Glomerular visceral epithelial cell (primary cell): ENCODE data around the gene SERPIND1.

ENCODE experiments used
- DNase-seq: peaks from one replicate; pipeline ENCODE4 v3.0.0-alpha.2; 2016; ENCODE audit errors: extremely low spot score

Gene SERPIND1

DNA sequence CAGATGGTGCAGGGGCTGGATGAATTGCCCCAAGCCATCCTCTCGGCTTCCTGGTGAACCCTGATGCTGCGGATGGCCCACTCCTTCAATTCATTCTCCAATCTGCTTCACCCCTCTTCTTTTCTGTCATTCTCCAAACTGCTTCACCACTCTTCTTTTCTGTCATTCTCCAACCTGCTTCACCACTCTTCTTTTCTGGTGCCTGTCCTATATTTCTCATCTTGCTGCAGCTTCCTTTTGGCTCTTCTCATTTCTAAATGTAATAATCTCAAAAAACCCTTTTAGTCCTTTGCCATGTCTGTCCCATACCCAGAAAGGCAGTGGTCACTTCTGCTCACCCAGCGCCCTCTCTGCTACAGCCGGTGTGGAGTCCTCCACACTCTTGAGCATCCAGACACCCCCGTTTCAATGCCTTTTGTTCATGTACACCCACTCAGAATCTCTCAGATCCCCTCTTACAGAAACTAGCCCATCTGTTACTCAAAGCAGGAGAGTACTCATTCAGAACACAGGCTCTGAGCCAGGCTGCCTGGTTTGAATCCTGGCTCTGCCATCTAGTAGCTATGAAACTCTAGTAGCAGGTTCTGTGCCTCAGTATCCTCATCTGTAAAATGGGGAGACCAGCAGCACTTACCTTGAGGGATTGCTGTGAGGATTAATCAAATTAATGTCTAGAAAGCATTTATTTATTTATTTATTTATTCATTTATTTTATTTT is 14.9 kb downstream of the SERPIND1 start:
- no peak for DNase-seq

DNA sequence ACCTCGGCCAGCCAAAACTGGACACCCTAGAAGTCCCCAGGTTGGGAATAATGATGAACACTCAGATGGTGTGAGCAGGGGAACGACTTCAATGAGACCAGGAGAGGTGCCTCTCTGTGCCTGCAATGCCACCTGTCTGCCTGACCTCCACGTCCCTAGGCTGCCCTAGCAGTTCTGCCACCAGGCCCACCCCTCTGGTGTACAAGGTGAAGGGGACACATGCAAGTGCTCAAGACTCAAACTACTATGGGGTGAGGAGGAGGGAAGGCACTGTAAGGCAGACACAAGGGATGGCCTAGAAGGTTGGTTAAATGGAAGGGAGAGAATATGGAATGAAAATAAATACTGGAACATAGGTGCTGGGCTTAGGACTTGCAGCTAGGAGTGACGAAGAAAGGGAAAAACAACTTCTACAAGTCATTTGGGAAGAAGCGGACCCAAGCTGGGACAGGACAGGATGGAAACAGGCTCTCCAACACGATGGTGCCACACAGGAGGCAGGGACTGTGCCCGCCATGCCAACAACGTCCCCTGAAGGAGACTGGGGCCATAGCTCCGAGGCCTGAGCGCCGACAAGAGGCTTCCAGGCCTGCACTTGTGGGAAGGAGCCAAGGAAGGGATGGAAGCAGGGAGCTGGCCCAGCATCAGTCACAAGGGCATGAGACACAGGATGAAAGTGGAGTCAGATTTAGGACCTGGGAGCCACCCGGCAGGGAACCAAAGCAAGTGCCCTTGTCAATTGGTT is 18.5 kb downstream of the SERPIND1 start:
- DNase-seq, result no peak

DNA sequence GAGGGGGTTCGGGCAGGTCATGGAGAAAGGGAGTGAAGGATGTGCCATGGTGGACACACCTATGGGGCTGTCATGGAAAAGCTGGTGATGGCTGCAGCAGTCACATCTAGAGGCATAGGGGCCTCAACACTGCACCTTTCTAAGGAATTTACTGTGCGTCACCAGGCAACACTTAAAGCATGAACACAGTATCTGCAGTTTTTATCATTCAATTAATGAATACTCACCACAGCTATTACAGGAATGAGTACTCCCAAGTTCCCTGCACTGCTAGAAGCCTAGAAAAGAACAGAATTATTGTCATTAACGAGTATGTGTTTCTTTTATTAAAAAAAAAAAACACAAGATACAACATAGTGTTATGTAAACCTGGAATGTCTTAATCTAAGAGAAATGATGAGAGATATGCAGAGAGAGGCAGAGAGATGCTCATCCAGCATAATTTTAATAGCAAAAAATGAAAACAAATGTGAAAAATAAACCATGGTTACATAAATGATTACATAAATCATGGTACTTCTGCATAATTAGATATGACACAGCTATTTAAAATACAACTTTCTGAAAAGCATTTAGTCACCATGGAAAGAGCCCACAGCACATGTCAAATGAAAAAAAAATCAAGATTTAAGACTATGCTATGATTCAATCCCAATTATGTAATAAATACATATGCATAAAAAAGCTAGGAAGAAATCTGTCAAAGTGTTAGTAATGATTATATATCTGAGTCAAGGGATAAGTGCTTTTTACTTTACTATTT is 19.2 kb downstream of the SERPIND1 start:
- DNase-seq, result no peak

DNA sequence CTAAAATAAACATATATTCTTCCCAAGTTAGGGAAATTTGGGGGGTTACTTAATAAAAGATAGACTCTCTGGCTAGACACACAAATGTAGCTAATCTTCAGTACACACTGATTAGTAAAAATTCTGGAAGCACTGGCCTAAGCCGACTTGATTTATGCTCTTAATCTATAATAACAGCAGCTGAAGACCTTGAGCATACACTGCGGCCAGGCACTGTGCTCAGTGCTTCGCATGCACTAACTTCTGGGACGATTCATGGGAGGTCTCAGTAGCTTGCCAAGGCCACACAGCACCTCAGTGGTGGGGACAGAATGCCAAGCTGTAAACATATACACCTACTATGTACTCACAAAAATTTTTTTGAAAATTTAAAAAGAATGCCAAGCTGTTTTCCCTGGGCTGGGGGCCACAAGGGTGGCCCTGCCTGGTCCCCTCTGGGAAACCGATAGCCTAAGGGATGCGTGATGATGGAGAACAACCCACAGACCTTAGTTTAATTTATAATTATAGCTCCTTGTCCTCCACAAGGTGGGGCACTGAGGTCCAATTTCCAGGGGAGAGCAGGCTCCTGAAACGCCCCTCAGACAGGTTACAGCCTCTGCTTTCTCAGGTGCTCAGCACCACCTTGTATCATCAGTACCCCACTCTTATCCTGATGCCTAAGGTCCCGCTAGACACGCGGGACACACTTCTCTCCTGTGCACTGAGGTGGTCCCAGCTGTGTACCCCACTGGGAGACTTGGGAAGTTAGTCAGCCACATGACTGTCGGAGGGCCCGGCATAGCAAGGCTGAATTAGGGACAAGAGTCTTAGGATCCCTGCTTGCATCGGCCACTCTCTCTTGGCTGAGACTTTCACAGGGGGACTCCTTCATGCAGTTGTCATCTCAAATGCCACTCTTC is 20.1 kb downstream of the SERPIND1 start:
- DNase-seq, result no peak

DNA sequence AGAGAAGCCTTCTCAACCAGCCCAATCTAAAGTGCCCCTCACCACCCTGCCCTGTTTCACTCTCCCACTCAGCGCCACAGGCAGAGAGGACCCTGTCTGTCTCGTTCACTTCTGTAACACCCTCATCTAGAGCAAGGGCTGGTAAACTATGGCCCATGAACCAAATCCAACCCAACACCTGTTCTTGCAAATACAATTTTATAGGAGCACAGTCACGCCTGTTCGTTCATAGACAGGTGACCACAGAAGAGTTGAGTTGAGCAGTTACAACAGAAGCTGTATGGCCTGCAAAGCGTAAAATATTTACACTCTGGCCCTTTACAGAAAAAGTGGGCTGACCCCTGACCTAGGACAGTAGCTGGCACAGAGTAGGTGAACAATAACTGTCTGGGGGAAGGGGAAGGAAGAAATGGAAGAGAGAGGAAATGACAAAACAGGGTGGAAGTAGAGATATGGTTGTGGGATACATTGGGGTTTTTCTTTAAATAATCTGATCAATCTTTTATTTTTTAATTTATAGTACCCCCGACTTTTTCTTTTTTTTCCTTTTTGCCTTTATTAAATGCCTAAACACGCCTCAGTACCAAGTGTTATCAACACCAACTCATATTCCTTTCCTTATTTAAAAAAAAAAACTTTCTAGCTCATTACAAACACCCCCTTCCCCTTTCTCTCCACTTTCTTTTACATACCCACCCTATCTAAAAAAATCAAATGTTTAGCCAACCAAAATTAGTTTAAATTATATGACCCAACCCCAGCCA is 20.9 kb downstream of the SERPIND1 start:
- no peak for DNase-seq

DNA sequence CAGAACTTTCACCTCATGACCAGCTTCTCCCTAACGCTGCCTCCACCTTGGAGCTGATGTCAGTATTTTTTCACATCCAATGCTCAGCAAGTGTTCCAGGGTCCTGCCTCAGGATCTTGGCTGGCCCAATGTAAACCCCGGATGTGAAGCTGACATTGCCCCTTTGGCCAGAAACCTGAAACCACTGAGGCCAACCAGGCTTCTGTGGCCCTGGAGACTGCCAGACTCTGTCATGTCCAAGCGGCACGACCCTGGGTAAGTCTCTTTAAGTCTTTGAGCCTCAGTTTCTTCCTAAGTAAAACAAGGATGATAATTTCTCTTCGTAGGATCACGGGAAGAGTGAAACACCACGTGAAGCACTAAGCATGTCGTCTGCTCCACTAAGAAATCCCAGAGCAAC is 22.8 kb downstream of the SERPIND1 start:
- no peak for DNase-seq

DNA sequence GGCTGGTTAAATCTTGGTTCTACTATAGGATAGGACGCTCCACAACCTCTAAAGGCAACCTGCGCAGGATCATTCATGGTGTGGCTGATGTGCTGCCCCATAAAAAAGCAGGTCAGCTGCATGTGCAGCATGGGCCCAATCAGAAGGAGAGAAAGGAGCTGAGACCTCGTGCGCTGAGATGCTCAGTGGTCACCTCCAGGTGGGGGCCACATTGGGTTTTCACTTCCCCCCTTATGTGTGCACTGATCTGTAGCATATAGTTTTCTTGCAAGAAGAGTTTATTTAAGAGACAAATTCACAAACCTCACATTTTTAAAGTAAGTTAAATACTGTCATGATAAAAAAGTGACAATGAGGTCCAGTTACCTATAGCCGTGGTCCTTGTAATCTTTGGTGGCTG is 24.3 kb downstream of the SERPIND1 start:
- no peak for DNase-seq

DNA sequence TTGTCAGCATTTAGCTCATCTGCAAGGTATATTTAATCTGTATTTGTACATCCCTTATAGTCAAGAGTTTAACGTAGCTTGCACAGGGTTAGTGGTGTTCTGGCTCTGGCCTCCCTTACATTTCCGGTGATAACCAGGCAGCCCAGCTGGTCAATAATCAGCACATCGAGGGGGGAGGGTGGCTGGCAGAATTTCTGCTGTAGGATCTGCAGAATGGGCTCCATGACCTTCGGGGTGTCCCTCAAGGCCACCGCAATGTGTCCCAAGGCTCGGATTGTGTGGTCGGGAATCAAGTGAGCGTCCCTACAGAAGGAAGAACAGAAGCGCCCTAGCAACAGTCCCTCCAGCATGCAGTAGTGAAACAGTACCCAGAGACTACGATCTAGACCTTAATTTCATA is 25.1 kb downstream of the SERPIND1 start:
- DNase-seq, result no peak

DNA sequence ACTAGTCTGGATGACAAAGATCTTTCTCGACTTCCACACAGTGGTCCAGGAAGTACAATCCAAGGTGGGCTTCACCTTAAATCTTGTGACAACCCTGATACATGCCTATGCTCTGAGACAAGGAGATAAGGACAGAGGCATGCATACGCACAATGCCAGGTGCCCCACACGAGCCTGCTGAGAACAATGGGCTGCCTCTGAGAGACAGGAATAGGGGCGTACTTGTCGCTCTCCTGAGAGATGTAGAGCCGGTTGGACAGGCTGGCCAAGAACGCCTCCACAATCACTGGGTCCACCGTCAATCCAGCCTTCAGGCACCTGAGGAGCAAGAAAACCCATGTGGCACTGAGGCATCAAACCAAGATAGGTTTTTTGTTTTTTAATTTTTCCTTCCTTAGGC is 25.5 kb downstream of the SERPIND1 start:
- DNase-seq, result no peak

DNA sequence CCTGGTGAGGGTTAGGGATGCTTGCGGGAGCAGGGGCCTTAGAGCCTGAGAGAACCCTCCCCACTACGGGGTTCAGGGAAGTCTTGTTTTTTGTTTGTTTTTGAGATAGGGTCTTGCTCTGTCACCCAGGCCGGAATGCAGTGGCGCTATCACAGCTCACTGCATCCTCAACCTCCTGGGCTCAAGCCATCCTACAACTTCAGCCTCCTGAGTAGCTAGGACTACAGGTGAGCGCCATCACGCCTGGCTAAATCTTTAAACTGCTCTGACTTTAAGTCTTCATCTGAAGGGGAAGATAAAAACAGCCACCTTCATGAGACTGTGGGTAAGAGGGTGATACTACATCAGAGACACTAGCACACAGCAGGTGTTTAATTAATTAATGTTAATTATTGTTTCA is 28.5 kb downstream of the SERPIND1 start:
- DNase-seq, result no peak

DNA sequence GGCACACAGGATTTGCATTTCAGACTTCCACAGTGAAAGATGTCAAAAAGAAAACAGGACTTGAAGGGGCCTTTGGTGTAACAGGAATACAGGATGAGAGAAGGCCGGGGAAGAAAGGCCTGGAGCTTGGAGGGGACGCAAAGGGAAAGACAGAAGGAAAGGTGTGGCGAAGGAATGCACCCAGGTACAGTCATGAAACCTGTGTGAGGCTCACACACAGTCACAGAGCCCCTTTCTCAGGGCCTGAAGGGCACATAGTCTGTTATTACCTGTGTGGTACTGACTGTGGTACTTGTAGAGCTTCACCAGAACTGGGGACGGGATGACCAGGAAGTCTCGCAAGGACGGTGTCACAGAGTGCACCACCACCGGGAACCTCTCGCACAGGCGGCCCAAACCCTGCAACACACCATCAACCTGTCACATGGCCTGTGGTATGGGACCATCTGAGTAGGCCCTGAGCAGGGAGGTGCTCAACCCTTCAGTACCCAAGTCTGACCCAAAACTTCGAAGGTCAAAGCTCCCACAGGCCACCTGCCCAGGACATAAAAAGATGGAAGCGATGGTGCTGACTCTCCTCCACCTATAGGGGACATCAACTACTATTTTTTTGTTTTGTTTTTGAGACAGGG is 29.1 kb downstream of the SERPIND1 start:
- DNase-seq, result no peak

DNA sequence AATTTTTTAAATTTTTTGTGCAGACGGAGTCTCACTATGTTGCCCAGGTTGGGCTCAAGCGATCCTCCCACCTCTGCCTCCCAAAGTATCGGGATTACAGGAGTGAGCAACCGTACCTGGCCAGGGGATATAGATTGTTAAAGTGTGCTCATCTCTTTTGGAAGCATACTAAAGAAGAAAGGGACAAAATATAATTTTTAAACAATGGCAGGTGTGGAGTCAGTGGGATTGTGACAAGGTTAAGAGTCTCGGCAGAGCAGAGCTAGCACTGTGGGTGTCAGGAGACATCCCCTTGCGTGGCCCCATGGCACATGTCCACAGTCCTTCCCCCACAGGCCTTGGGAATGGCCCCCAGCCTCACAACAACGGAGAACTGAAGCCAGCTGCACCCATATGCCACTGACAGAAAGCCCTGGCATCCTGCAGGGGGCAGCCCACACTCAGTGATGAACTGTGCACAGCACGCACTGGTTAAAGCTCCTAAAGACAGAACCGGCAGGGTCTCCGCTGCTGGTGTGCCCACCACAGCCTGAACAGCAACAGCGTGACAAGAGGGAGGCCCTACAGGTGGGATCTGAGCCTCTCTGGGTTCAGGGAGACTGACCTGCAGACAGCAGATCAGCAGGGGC is 29.9 kb downstream of the SERPIND1 start:
- DNase-seq, result peak; percentile 16

DNA sequence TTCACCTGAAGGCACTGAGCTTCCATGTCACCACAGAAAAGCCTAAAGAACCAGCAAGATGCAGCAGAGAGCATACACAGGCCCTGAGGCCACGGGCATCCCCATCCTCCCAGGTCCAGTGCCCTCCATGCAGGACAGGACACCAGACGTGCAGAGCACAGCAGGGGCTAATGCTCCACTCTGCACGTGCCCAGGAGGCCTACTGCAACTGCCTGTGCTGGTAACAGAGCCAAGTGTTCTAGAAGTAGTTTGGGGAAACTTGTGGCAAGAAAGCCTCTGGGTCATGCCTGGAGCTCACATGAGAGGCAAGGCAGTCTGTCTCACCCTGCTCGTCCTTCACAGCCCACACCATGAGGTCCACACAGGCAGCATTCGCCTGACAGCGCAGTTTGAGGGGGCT is 30.7 kb downstream of the SERPIND1 start:
- DNase-seq, result no peak

DNA sequence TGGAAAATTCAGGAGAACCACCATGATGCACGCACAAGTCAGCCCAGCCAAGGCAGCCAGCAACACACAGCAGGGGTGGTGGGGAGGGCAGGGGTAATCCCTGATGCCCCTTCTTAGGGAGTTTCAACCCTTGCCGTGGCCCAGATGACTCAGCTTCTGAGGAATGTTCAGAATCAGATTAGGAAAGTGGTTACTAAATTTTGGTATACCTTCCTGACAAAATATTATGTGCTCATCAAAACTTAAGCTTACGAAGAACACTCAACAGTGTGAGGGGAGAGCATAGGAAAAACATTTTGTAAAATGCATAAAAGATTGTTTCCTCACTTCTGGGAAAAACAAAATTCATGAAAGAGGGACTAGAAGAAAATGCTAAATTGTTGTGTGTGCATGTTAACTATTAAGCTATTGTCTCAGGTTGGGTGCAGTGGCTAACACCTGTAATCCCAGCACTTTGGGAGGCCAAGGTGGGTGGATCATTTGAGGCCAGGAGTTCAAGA is 32.1 kb downstream of the SERPIND1 start:
- DNase-seq, result no peak

DNA sequence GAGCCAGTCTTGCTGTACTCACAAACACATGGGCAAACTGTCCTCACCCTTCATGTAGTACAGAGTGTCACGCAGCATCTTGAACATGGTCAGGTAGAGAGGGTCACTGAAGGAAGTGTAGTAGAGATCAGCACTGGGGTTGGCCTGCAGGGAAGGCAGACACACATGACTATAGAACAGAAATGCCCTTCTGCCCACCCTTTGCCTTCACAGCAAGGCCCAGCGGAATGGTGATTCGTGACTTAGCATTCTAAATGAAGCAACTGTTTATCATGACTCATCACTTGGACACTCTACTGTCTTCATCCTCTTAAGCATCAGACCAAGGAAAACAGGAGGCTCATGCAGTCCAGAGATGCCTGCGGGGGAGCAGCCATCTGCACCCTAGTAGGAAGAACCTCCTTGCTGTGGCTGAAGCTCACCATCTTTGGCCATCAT is 33.4 kb downstream of the SERPIND1 start:
- DNase-seq, result peak; percentile 60

DNA sequence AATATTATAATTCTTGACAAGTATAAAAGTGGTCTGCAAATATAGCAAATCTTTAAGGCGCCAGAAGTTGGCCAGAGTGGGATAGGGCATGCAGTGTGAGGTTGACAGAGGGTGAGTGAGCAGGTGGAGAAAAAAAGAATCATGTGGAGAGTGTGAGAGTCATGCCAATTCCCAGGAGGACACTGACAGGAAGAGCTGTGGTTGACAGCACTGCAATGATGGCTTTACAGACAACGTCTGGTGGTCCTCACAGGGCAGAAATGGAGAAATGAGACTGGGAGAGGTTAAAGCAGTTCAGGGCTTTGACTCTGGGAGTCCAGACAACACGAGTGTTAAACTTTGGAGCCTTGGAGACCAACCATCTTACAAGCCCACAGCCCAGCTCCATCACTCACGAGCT is 34.9 kb downstream of the SERPIND1 start:
- DNase-seq, result no peak

DNA sequence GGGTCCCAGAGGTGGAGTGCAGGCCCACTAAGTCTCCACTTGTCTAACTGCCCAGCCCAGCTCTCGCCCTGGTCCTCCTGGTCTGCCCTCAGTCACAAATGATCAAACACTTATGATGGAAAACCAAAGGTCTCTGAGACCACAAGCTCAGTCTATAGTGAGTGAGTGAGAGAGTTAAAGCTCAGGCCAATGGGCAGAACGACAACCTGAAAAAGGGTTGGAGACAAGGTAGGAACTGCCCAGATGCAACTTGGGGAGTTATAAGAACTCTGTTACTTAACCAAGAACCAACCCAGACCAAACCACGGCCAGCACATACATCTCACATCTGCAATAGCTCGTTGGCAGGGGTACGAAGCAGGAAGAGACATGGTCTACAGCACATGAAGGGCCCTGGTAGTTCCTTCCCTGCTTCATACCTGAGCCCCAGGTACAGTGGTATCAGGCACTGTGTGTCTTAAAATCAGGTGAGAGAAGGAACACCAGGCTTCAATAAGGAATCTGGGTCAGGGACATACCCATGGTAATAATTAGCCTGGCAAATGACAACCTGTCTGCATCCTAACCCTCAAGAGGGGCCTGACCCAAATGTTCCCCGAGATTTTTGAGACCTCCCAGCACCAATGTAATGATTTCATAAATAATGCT is 35.7 kb downstream of the SERPIND1 start:
- DNase-seq, result no peak

DNA sequence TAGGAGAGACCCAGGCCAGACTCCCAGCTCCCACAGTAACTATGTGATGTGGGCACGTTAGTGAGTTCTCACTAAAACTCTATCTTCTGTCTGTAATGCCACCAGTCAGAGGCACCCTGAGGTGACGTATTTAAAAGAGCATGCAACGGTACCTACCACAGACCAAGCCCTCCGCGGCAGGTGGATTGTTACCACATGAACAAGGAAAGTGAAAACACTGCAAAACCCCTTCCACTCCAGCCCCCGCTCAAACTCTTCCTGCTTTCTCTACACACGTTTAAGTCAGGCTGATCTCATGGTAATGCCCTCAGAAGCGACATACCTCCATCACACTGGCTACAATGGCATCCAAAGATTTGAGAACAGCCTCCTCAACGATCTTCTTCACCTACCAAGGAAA is 36.7 kb downstream of the SERPIND1 start:
- no peak for DNase-seq

DNA sequence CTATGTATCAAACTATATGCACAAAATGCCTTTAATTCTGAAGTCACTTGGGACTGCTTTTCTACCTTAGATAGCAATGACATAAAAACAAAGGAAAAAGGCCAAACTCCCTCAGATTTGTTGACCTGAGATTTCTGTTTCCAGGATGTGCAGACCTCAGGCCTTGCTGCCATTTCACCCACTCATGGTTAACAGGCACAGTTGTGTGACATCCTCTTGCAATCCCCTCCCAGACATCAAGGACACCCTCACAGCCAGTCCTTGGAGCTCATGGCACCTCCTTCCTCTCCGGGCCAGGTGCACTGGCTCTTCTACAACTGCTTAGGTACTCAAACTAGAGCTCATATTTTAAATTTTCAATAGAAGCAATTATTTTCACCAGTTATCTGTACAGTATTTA is 37.3 kb downstream of the SERPIND1 start:
- no peak for DNase-seq
